ENCODE measurements around the gene AGXT. TPM values are rescaled to one million over a fixed set of nuclear protein-coding genes. Genes with fewer than 3 reads are reported as not detected.

The AGXT gene
- total RNA-seq, 4 donors from 2014 or later, result 0.80 TPM; not detected in 3

DNA sequence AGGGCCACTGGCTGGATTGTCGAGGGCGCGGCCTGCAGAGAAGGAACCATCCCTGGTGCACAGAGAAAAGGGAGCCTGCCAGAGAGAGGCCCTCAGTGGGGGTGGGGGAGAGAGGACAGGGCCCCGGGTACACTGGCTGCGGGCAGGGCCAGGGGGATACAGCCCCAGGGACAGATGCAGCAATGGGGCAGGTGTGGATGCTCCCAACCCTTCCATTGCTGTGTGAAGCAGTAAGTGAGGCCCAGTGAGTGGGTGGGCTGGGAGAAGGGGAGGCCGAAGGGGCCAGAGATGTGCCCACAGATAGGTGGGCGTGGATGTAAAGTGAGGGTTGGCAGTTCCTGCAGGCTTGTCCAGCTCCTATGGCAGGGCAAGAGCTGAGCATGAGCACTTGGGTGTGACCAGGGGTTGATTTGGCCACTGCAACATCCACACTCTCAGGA, 7.4 kb downstream of the AGXT start:
- 64% methylated on average over 2 of the region's 7 CpGs for WGBS
- H3K27me3 ChIP-seq, result no peaks in the 10 kb centered on the region
- DNase-seq (ENCODE audit: low spot score in 2 of 2), result no peak
- H3K4me1 ChIP-seq, result no peaks in the 10 kb centered on the region
- H3K27ac ChIP-seq, result no peak overlapping the region
- H3K4me3 ChIP-seq, result no peak overlapping the region
- no peaks in the 10 kb centered on the region for H3K9me3 ChIP-seq
- no peaks in the 10 kb centered on the region for H3K36me3 ChIP-seq
- TF ChIP-seq, protein P1, sequence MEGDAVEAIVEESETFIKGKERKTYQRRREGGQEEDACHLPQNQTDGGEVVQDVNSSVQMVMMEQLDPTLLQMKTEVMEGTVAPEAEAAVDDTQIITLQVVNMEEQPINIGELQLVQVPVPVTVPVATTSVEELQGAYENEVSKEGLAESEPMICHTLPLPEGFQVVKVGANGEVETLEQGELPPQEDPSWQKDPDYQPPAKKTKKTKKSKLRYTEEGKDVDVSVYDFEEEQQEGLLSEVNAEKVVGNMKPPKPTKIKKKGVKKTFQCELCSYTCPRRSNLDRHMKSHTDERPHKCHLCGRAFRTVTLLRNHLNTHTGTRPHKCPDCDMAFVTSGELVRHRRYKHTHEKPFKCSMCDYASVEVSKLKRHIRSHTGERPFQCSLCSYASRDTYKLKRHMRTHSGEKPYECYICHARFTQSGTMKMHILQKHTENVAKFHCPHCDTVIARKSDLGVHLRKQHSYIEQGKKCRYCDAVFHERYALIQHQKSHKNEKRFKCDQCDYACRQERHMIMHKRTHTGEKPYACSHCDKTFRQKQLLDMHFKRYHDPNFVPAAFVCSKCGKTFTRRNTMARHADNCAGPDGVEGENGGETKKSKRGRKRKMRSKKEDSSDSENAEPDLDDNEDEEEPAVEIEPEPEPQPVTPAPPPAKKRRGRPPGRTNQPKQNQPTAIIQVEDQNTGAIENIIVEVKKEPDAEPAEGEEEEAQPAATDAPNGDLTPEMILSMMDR (IDR thresholded peaks at IDR 0.05), result no peak
- TF ChIP-seq EP300 (IDR thresholded peaks at IDR 0.05), result no peak
- no peak for TF ChIP-seq POLR2A (IDR thresholded peaks at IDR 0.05)
- no peak for TF ChIP-seq POLR2AphosphoS5 (IDR thresholded peaks at IDR 0.05)

DNA sequence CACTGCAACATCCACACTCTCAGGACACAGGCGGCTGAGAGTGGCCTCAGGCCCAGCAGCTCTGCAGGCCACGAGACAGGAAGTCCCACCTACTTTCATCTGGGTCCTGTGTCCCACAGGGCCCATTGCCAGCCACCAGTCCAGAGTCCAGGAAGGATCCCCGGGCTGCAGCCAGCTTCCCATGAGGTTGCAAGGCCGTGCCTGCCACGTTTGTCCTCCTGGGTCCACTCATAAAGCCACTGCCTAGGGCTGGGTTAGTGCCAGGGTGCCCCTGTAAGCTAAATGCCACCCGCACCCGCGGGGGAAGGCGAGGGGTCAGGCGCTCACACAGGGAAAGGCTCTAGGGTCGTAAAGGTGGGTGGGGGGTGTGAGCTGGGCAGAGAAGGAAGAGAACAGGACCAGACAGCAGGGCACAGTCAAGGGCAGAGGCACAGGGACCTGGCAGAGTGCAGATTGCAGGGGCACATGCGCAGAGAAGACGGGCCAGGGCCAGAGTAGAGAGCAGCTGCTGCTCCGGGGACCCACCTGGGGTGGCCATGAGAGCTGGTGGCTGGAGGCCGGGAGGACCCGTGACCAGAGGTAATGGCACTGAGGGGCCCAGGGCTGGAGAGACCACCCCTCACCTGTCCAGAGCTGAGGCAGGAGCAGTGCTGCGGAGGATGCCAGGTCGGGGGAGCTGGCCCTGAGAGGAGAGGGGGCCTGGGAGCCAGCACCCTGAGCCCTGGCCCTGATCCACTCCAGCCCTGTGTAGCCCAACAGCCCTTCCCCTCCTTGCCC, 8.0 kb downstream of the AGXT start:
- Histone ChIP-seq H3K4me3 (no peak overlapping the region), H3K9me3 (no peaks in the 10 kb centered on the region), H3K4me1 (no peaks in the 10 kb centered on the region), H3K27me3 (no peaks in the 10 kb centered on the region), H3K36me3 (no peaks in the 10 kb centered on the region), H3K27ac (no peak overlapping the region)
- WGBS, result 93% methylated on average over 12 of the region's 18 CpGs
- DNase-seq (ENCODE audit: low spot score in 2 of 2), result no peak
- TF ChIP-seq POLR2A (IDR thresholded peaks at IDR 0.05) (no peak), EP300 (IDR thresholded peaks at IDR 0.05) (no peak), POLR2AphosphoS5 (IDR thresholded peaks at IDR 0.05) (no peak)
- TF ChIP-seq, protein P1 (IDR thresholded peaks at IDR 0.05), result no peak

DNA sequence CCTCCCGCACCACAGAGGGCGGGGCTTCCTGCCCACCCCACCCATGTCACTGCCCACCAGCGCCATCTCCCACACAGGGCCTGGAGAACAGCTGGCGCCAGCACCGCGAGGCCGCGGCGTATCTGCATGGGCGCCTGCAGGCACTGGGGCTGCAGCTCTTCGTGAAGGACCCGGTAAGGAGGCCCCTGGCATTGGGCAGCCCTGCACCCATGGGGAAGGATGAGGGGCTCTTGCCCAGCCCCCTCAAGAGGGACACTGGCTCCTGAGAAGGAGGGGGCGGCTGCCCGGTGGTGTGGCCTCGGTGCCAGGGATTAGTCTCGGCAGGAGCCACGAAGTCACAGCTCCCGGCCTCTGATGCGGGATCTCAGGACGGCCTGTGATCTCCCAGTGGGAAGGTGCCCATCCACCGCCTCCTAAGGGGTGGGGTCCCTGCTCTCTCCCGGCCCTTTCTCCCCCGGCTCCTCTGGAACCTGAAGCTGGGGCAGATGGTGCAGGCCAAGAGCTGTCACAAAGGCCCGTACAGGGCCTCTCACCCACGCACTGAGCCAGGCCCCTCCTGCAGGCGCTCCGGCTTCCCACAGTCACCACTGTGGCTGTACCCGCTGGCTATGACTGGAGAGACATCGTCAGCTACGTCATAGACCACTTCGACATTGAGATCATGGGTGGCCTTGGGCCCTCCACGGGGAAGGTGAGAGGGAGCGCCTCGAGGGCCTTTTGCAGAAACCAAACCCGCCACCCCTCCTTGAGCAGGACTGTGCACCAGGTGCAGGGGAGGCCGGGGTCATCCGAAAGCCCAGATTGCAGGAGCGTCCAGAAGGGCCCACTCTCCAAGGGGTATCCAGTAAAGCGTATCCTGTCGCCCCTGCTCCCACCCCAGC, 9.1 kb downstream of the AGXT start:
- H3K27ac ChIP-seq, result no peak overlapping the region
- no peak for DNase-seq (ENCODE audit: low spot score in 2 of 2)
- no peaks in the 10 kb centered on the region for H3K36me3 ChIP-seq
- WGBS, result 85% methylated on average over 15 of the region's 40 CpGs
- TF ChIP-seq EP300 (IDR thresholded peaks at IDR 0.05) (no peak), POLR2A (IDR thresholded peaks at IDR 0.05) (no peak), POLR2AphosphoS5 (IDR thresholded peaks at IDR 0.05) (no peak)
- TF ChIP-seq, protein P1 (IDR thresholded peaks at IDR 0.05), result no peak
- H3K4me3 ChIP-seq, result no peak overlapping the region
- H3K9me3 ChIP-seq, result no peaks in the 10 kb centered on the region
- no peaks in the 10 kb centered on the region for H3K4me1 ChIP-seq
- H3K27me3 ChIP-seq, result no peaks in the 10 kb centered on the region

DNA sequence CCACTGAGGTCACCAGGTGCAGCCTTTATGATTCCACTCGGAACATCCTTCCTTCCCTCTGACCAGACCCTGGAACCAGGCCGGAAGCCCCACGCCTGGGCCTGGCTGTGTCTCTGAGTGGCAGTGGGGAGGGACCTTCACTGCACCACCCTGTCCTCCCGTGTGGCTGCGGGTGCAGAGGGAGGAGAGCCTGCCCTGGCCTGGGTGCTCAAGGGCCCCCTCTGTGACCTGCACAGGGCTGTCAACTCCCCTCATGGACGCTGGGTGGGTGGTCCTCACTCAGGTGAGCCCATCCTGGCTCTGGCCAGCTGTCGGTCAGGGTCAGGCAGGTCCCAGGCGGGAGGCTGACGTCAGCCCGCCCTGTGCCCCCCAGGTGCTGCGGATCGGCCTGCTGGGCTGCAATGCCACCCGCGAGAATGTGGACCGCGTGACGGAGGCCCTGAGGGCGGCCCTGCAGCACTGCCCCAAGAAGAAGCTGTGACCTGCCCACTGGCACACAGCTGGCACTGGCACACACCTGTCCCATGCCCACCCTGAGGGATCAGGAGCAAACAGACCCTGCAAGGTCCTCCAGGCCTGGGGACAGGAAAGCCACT, 9.8 kb downstream of the AGXT start:
- no peaks in the 10 kb centered on the region for H3K4me1 ChIP-seq
- DNase-seq (ENCODE audit: low spot score in 2 of 2), result no peak
- 98% methylated on average over 8 of the region's 18 CpGs for WGBS
- TF ChIP-seq, protein P1 (IDR thresholded peaks at IDR 0.05), result no peak
- TF ChIP-seq EP300 (IDR thresholded peaks at IDR 0.05) (no peak), POLR2A (IDR thresholded peaks at IDR 0.05) (no peak), POLR2AphosphoS5 (IDR thresholded peaks at IDR 0.05) (no peak)
- no peaks in the 10 kb centered on the region for H3K36me3 ChIP-seq
- H3K27ac ChIP-seq, result no peak overlapping the region
- H3K4me3 ChIP-seq, result no peak overlapping the region
- H3K9me3 ChIP-seq, result no peaks in the 10 kb centered on the region
- no peaks in the 10 kb centered on the region for H3K27me3 ChIP-seq
